Stimulated activated naive CD8-positive, alpha-beta T cell treated with anti-CD3 and anti-CD28 coated beads, Interleukin-15, Interleukin-2, amounts not matched to agents 100 ng/mL and 50 ng/mL, for 24 hours (primary cell): ENCODE measurements around the gene RFC2.
"Not testable (repeated sequence)": the region's sequence is repeated elsewhere in the genome, so short reads cannot be mapped to it uniquely, and the experiment has no call there.

ENCODE experiments used
- H3K27ac Mint-ChIP-seq: one replicate; pipeline ENCODE4 v1.8.0; 2021; ENCODE audit warnings: mild to moderate bottlenecking, mixed read lengths
- H3K27me3 Mint-ChIP-seq: one replicate; pipeline ENCODE4 v1.8.0; 2021; ENCODE audit warnings: mixed read lengths
- H3K36me3 Mint-ChIP-seq: one replicate; pipeline ENCODE4 v1.8.0; 2021; ENCODE audit warnings: low read depth, mixed read lengths
- H3K4me1 Mint-ChIP-seq: one replicate; pipeline ENCODE4 v1.8.0; 2021; ENCODE audit warnings: low read depth, mixed read lengths
- H3K4me3 Mint-ChIP-seq: one replicate; pipeline ENCODE4 v1.8.0; 2021; ENCODE audit warnings: mild to moderate bottlenecking, mixed read lengths
- H3K9me3 Mint-ChIP-seq: one replicate; pipeline ENCODE4 v1.8.0; 2021; ENCODE audit warnings: mixed read lengths

RFC2 gene

GRCh38 chr7:74266191-74266963 is 12.2 kb upstream of the RFC2 start:
- H3K4me1 Mint-ChIP-seq, result peaks cover 7% of the 10 kb centered on the region
- H3K27ac Mint-ChIP-seq, result no peak overlapping the region
- H3K27me3 Mint-ChIP-seq, result no peaks in the 10 kb centered on the region
- H3K4me3 Mint-ChIP-seq, result no peak overlapping the region
- H3K36me3 Mint-ChIP-seq, result no peaks in the 10 kb centered on the region
- H3K9me3 Mint-ChIP-seq, result no peaks in the 10 kb centered on the region

GRCh38 chr7:74263399-74264120 is 9.4 kb upstream of the RFC2 start:
- H3K27me3 Mint-ChIP-seq, result no peaks in the 10 kb centered on the region
- no peaks in the 10 kb centered on the region for H3K36me3 Mint-ChIP-seq
- H3K27ac Mint-ChIP-seq, result no peak overlapping the region
- H3K4me3 Mint-ChIP-seq, result no peak overlapping the region
- H3K9me3 Mint-ChIP-seq, result no peaks in the 10 kb centered on the region
- H3K4me1 Mint-ChIP-seq, result peaks cover 3% of the 10 kb centered on the region

GRCh38 chr7:74262639-74263398 is 8.6 kb upstream of the RFC2 start:
- no peak overlapping the region for H3K27ac Mint-ChIP-seq
- no peak overlapping the region for H3K4me3 Mint-ChIP-seq
- H3K4me1 Mint-ChIP-seq, result peaks cover 3% of the 10 kb centered on the region
- no peaks in the 10 kb centered on the region for H3K36me3 Mint-ChIP-seq
- no peaks in the 10 kb centered on the region for H3K27me3 Mint-ChIP-seq
- no peaks in the 10 kb centered on the region for H3K9me3 Mint-ChIP-seq

GRCh38 chr7:74258639-74259038 is 4.4 kb upstream of the RFC2 start:
- Mint-ChIP-seq H3K36me3 (peaks cover 10% of the 10 kb centered on the region), H3K27ac (no peak overlapping the region), H3K27me3 (no peaks in the 10 kb centered on the region), H3K4me3 (no peak overlapping the region), H3K4me1 (peaks cover 18% of the 10 kb centered on the region), H3K9me3 (no peaks in the 10 kb centered on the region)

GRCh38 chr7:74256491-74257408 is 2.6 kb upstream of the RFC2 start:
- H3K27ac Mint-ChIP-seq, result no peak overlapping the region
- peak overlapping the region; percentile 37 for H3K4me3 Mint-ChIP-seq
- no peaks in the 10 kb centered on the region for H3K9me3 Mint-ChIP-seq
- H3K4me1 Mint-ChIP-seq, result peaks cover 26% of the 10 kb centered on the region
- no peaks in the 10 kb centered on the region for H3K27me3 Mint-ChIP-seq
- peaks cover 20% of the 10 kb centered on the region for H3K36me3 Mint-ChIP-seq

GRCh38 chr7:74255461-74255860 is 1.3 kb upstream of the RFC2 start:
- not testable (repeated sequence) for H3K27ac Mint-ChIP-seq, H3K9me3 Mint-ChIP-seq
- H3K4me1 Mint-ChIP-seq, result peaks cover 28% of the 10 kb centered on the region

GRCh38 chr7:74254858-74255379 is 720 bp upstream of the RFC2 start:
- Mint-ChIP-seq H3K36me3 (peaks cover 34% of the 10 kb centered on the region), H3K4me1 (peaks cover 30% of the 10 kb centered on the region), H3K27me3 (no peaks in the 10 kb centered on the region), H3K4me3 (peak overlapping the region; percentile 96), H3K9me3 (no peaks in the 10 kb centered on the region), H3K27ac (peak overlapping the region; percentile 97)

More at GRCh38 chr7:74255461-74255860, 1.3 kb upstream of the RFC2 start:
- peak overlapping the region; percentile 96 for H3K4me3 Mint-ChIP-seq
- H3K36me3 Mint-ChIP-seq, result peaks cover 28% of the 10 kb centered on the region
- not testable (repeated sequence) for H3K27me3 Mint-ChIP-seq

- H3K27ac Mint-ChIP-seq, result peak overlapping the region; percentile 97
- no peaks in the 10 kb centered on the region for H3K27me3 Mint-ChIP-seq
- H3K4me1 Mint-ChIP-seq, result peaks cover 30% of the 10 kb centered on the region
- H3K36me3 Mint-ChIP-seq, result peaks cover 44% of the 10 kb centered on the region
- no peaks in the 10 kb centered on the region for H3K9me3 Mint-ChIP-seq
- peak overlapping the region; percentile 96 for H3K4me3 Mint-ChIP-seq
Observed at GRCh38 chr7:74253835-74254128, 417 bp downstream of the RFC2 start.

- Mint-ChIP-seq H3K27ac (peak overlapping the region; percentile 97), H3K36me3 (peaks cover 49% of the 10 kb centered on the region), H3K27me3 (no peaks in the 10 kb centered on the region), H3K9me3 (no peaks in the 10 kb centered on the region), H3K4me1 (peaks cover 30% of the 10 kb centered on the region), H3K4me3 (peak overlapping the region; percentile 96)
Observed at GRCh38 chr7:74253331-74253730, 868 bp downstream of the RFC2 start.

- Mint-ChIP-seq H3K36me3 (peaks cover 53% of the 10 kb centered on the region), H3K9me3 (no peaks in the 10 kb centered on the region), H3K4me1 (peaks cover 30% of the 10 kb centered on the region), H3K27ac (peak overlapping the region; percentile 76), H3K4me3 (peak overlapping the region; percentile 96), H3K27me3 (no peaks in the 10 kb centered on the region)
Observed at GRCh38 chr7:74252893-74253292, 1.3 kb downstream of the RFC2 start.

GRCh38 chr7:74249058-74249457 is 5.1 kb downstream of the RFC2 start:
- Mint-ChIP-seq H3K36me3 (peaks cover 65% of the 10 kb centered on the region), H3K27ac (peak overlapping the region; percentile 41), H3K4me1 (peaks cover 12% of the 10 kb centered on the region)
- not testable (repeated sequence) for H3K9me3 Mint-ChIP-seq, H3K27me3 Mint-ChIP-seq, H3K4me3 Mint-ChIP-seq

GRCh38 chr7:74248156-74248555 is 6.0 kb downstream of the RFC2 start:
- Mint-ChIP-seq H3K36me3 (peaks cover 69% of the 10 kb centered on the region), H3K4me1 (peaks cover 12% of the 10 kb centered on the region), H3K27ac (no peak overlapping the region), H3K4me3 (no peak overlapping the region), H3K9me3 (no peaks in the 10 kb centered on the region), H3K27me3 (no peaks in the 10 kb centered on the region)

- Mint-ChIP-seq H3K27ac (no peak overlapping the region), H3K36me3 (peaks cover 76% of the 10 kb centered on the region), H3K9me3 (no peaks in the 10 kb centered on the region), H3K4me3 (no peak overlapping the region), H3K27me3 (no peaks in the 10 kb centered on the region), H3K4me1 (peaks cover 10% of the 10 kb centered on the region)
Observed at GRCh38 chr7:74246497-74246896, 7.7 kb downstream of the RFC2 start.

- peaks cover 6% of the 10 kb centered on the region for H3K4me1 Mint-ChIP-seq
- H3K9me3 Mint-ChIP-seq, result no peaks in the 10 kb centered on the region
- peaks cover 56% of the 10 kb centered on the region for H3K36me3 Mint-ChIP-seq
- no peak overlapping the region for H3K4me3 Mint-ChIP-seq
- no peaks in the 10 kb centered on the region for H3K27me3 Mint-ChIP-seq
- H3K27ac Mint-ChIP-seq, result no peak overlapping the region
Observed at GRCh38 chr7:74242122-74242443, 12.1 kb downstream of the RFC2 start.
